NCI-H524 treated with DMSO at 0.1 percent for 48 hours (cell line): ENCODE results near the gene AVPR2.

Experiments
- DNase-seq: peaks from one replicate; lab custom pipeline; 2025; lab: John Stamatoyannopoulos, UW

The AVPR2 gene

GRCh38 chrX:153952373-153953026 is 48.0 kb downstream of the AVPR2 start:
- DNase-seq = no peak

GRCh38 chrX:153953342-153953830 is 48.9 kb downstream of the AVPR2 start:
- DNase-seq = no peak

- no peak for DNase-seq
Observed at GRCh38 chrX:153953892-153954557, 49.6 kb downstream of the AVPR2 start.

GRCh38 chrX:153954558-153955227 is 50.2 kb downstream of the AVPR2 start:
- DNase-seq = no peak

GRCh38 chrX:153955228-153955732 is 50.8 kb downstream of the AVPR2 start:
- no peak for DNase-seq

GRCh38 chrX:153956044-153956907 is 51.8 kb downstream of the AVPR2 start:
- no peak for DNase-seq
